Measurements from ENCODE around the gene XPC.

DNA sequence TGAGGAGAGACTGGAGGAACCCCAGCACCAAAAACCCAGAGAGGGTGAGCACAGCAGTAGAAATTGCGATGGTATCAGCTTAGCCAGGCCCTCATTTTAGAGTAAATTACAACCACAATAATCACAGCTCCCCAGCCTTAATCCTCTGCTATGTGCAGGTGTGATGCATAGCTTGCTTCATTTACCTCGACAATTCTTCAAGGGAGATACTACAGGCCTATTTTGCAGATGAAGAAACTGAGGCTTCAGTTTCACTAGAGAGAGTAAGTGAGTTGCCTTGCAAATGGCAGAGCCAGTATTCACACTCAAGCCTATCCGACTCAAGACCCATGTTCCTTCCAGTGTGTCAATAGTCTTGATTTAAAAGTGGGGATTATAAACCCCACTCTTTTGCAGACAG is 33.6 kb upstream of the XPC start:
- TF ChIP-seq POLR2A (IDR thresholded peaks at IDR 0.05; ENCODE audit: low read length) (no peak), GATA1 (IDR thresholded peaks at IDR 0.05; ENCODE audit: low read depth, low read length) (no peak)
